ENCODE data around the gene IRF2BP2. TPM values are rescaled to one million over a fixed set of nuclear protein-coding genes. Genes with fewer than 3 reads are reported as not detected.
A peak's percentile ranks its signal among the peaks of the same experiment; 100 is the strongest.

Gene IRF2BP2
- total RNA-seq, 1 donor from 2014 or later, result 72.9 TPM

DNA sequence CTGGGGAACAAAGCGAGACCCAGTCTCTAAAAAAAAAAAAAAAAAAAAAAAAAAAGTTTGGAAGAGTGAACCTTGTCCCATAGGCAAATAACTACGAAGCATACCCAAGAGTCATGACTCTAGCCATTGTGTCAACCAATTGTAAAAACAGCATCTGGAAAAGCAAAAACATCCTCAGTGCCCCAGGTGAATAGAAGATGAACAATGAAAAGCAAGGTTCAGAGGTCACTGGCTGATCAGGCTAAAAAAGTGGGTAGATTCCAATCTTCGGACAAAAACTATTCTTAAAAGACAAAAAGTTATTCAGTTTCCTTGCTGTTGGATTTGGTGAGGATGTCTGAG is 11.1 kb upstream of the IRF2BP2 start:
- no peak overlapping the region for H3K4me3 ChIP-seq

DNA sequence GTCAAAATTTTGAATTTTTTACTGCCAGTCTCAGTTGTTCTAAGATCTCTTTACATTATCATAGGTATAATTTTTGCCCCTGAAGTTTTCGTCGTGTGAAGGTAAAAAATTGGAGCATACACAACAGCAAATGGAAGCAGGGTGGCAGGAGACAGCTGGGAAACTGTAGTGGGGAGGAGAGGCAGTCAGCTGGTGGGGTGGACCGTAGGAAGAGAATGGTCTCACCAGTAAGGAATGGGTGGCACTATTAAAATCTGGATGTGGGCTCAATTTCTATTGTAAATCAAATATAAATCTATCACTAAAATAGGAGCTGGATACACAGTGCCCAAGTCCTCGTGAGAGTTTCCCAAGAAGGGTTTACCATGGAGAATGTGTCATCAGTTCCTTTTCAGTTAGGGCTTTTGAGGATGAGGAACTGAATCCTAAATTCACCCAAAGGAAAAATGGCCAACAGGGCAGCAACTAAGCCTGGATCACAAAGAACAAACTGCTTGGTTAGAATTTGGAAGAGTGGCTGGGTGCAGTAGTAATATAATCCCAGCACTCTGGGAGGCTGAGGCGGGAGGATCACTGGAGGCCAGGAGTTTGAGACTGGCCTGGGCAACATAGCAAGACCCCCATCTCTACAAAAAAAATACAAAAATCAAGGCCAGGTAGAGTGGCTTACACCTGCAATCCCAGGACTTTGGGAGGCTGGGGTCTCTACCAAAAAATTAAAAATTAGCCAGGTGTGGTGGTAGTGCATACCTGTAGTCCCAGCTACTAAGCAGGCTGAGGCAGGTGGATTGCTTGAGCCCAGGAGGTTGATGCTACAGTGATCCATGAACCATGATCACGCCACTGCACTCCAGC is 10.5 kb upstream of the IRF2BP2 start:
- Histone ChIP-seq H3K4me1 (peaks cover 33% of the 10 kb centered on the region), H3K4me3 (no peak overlapping the region), H3K36me3 (no peaks in the 10 kb centered on the region), H3K27me3 (no peaks in the 10 kb centered on the region), H3K27ac (no peak overlapping the region), H3K9me3 (no peaks in the 10 kb centered on the region)
- intact Hi-C loops (cut with DNase I), result no loop called here
- no peak for TF ChIP-seq POLR2AphosphoS5 (IDR thresholded peaks at IDR 0.05; ENCODE audit: insufficient read depth in 1 of 2, low read depth in 1 of 2)
- TF ChIP-seq, protein P1, sequence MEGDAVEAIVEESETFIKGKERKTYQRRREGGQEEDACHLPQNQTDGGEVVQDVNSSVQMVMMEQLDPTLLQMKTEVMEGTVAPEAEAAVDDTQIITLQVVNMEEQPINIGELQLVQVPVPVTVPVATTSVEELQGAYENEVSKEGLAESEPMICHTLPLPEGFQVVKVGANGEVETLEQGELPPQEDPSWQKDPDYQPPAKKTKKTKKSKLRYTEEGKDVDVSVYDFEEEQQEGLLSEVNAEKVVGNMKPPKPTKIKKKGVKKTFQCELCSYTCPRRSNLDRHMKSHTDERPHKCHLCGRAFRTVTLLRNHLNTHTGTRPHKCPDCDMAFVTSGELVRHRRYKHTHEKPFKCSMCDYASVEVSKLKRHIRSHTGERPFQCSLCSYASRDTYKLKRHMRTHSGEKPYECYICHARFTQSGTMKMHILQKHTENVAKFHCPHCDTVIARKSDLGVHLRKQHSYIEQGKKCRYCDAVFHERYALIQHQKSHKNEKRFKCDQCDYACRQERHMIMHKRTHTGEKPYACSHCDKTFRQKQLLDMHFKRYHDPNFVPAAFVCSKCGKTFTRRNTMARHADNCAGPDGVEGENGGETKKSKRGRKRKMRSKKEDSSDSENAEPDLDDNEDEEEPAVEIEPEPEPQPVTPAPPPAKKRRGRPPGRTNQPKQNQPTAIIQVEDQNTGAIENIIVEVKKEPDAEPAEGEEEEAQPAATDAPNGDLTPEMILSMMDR (IDR thresholded peaks at IDR 0.05), result no peak
- TF ChIP-seq POLR2A (IDR thresholded peaks at IDR 0.05), result no peak
- no peak for DNase-seq (ENCODE audit: extremely low spot score in 2 of 2)

More for the DNA sequence above, 11.1 kb upstream of the IRF2BP2 start:
- H3K27me3 ChIP-seq, result no peaks in the 10 kb centered on the region
- H3K36me3 ChIP-seq, result no peaks in the 10 kb centered on the region
- no peak overlapping the region for H3K27ac ChIP-seq
- H3K4me1 ChIP-seq, result peaks cover 33% of the 10 kb centered on the region
- DNase-seq (ENCODE audit: extremely low spot score in 2 of 2), result no peak
- no peaks in the 10 kb centered on the region for H3K9me3 ChIP-seq
- no peak for TF ChIP-seq POLR2A (IDR thresholded peaks at IDR 0.05)
- TF ChIP-seq POLR2AphosphoS5 (IDR thresholded peaks at IDR 0.05; ENCODE audit: insufficient read depth in 1 of 2, low read depth in 1 of 2), result no peak
- TF ChIP-seq, protein P1 (IDR thresholded peaks at IDR 0.05), result no peak
- intact Hi-C loops (cut with DNase I), result no loop called here

DNA sequence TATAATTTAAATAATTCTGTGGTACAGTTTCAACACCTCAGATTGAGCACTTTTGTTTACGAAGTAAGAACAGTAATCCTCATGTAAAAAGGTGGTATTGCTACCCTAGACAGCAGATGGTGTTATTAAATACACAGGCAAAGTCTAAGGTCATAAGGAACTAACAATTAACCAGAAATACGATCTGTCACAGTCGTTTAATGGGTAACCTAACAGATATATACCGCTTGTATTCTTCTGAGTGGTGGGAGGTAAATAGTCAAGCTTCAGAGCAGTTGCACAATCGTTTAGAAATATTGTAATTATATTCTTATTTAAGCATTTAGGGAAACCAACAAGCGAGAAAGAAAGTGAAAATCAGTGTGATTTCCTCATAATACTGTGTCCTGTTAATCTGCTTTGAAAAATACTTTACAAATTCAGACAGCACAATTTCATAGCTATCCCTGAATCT is 9.8 kb upstream of the IRF2BP2 start:
- H3K27ac ChIP-seq, result no peak overlapping the region
- H3K4me3 ChIP-seq, result no peak overlapping the region
- peaks cover 33% of the 10 kb centered on the region for H3K4me1 ChIP-seq
- intact Hi-C loops (cut with DNase I), result loop anchor here (10.0 kb wide), 1 partner anchor 1445 kb away; the partner anchor contains the start of gene NID1
- DNase-seq (ENCODE audit: extremely low spot score in 2 of 2), result no peak
- TF ChIP-seq, protein P1 (IDR thresholded peaks at IDR 0.05), result no peak
- TF ChIP-seq POLR2AphosphoS5 (IDR thresholded peaks at IDR 0.05; ENCODE audit: insufficient read depth in 1 of 2, low read depth in 1 of 2), result no peak
- TF ChIP-seq POLR2A (IDR thresholded peaks at IDR 0.05), result no peak
- no peaks in the 10 kb centered on the region for H3K9me3 ChIP-seq
- no peaks in the 10 kb centered on the region for H3K27me3 ChIP-seq
- H3K36me3 ChIP-seq, result no peaks in the 10 kb centered on the region

DNA sequence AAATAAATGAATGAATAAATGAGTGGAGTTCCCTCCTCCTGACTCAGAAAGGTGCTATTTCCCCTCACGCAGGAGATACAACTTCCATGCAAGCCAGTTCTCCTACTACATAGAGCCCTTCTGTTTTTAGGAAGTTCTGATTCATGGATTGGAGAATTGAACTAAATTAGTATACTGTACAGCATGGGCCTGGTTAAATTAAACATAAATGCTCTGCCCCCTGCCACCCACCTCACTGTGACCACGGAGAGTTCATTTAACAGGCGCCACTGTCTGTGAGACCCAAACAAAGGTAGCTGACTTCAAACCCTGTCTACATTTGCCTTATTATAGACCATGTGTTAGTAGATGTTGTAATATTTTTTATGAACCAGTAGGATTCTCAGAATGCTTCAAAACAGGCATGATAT is 9.1 kb upstream of the IRF2BP2 start:
- Histone ChIP-seq H3K27me3 (no peaks in the 10 kb centered on the region), H3K9me3 (no peaks in the 10 kb centered on the region), H3K4me1 (peaks cover 39% of the 10 kb centered on the region), H3K27ac (peak overlapping the region; percentile 64), H3K4me3 (no peak overlapping the region), H3K36me3 (no peaks in the 10 kb centered on the region)
- TF ChIP-seq POLR2AphosphoS5 (IDR thresholded peaks at IDR 0.05; ENCODE audit: insufficient read depth in 1 of 2, low read depth in 1 of 2) (no peak), POLR2A (IDR thresholded peaks at IDR 0.05) (no peak)
- TF ChIP-seq, protein P1 (IDR thresholded peaks at IDR 0.05), result no peak
- no peak for DNase-seq (ENCODE audit: extremely low spot score in 2 of 2)
- intact Hi-C loops (cut with DNase I), result loop anchor here (10.0 kb wide), 1 partner anchor 1446 kb away; the partner anchor contains the start of gene NID1

DNA sequence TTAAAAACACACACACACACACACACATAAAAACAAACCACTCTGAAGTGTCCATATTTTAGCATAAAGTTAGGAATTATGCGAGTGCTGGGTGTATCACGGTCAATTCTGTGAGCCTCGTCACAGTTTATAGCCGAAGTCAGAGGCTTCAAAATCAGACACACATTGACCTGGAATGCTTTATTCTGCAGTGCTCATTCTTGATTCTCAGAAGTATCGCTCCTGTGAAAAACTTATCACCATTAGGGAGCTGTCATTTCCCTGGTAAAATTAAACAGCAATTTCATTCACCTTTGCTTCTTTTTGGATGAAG is 8.7 kb upstream of the IRF2BP2 start:
- H3K4me3 ChIP-seq, result no peak overlapping the region
- no peaks in the 10 kb centered on the region for H3K9me3 ChIP-seq
- intact Hi-C loops (cut with DNase I), result loop anchor here (10.0 kb wide), 1 partner anchor 1446 kb away; the partner anchor contains the start of gene NID1
- TF ChIP-seq, protein P1 (IDR thresholded peaks at IDR 0.05), result no peak
- TF ChIP-seq POLR2AphosphoS5 (IDR thresholded peaks at IDR 0.05; ENCODE audit: insufficient read depth in 1 of 2, low read depth in 1 of 2), result no peak
- no peak for TF ChIP-seq POLR2A (IDR thresholded peaks at IDR 0.05)
- DNase-seq (ENCODE audit: extremely low spot score in 2 of 2), result no peak
- H3K27ac ChIP-seq, result peak overlapping the region; percentile 64
- no peaks in the 10 kb centered on the region for H3K27me3 ChIP-seq
- no peaks in the 10 kb centered on the region for H3K36me3 ChIP-seq
- peaks cover 43% of the 10 kb centered on the region for H3K4me1 ChIP-seq
